A673 (cell line): Measurements from ENCODE around the gene OSBPL1A.

ENCODE experiments used
- EZH2 ChIP-seq: fragments of 200-600 bp; sonication (generic); IDR thresholded peaks from 2 replicates; pipeline ENCODE4 v1.6.1; 2017; ENCODE audit warnings: borderline replicate concordance, low read depth, mild to moderate bottlenecking, mixed read lengths, antibody characterized with exemption, low read length; ENCODE audit not compliant: poor library complexity, severe bottlenecking
- TF ChIP-seq, protein P1 (sequence below): fragments of 300-800, 200-600 bp; sonication (generic); conservative IDR thresholded peaks from 2 replicates; pipeline ENCODE4 v1.5.1; 2017; ENCODE audit warnings: low read depth, mild to moderate bottlenecking, antibody characterized with exemption, low read length, moderate library complexity, mixed read lengths

DNA sequence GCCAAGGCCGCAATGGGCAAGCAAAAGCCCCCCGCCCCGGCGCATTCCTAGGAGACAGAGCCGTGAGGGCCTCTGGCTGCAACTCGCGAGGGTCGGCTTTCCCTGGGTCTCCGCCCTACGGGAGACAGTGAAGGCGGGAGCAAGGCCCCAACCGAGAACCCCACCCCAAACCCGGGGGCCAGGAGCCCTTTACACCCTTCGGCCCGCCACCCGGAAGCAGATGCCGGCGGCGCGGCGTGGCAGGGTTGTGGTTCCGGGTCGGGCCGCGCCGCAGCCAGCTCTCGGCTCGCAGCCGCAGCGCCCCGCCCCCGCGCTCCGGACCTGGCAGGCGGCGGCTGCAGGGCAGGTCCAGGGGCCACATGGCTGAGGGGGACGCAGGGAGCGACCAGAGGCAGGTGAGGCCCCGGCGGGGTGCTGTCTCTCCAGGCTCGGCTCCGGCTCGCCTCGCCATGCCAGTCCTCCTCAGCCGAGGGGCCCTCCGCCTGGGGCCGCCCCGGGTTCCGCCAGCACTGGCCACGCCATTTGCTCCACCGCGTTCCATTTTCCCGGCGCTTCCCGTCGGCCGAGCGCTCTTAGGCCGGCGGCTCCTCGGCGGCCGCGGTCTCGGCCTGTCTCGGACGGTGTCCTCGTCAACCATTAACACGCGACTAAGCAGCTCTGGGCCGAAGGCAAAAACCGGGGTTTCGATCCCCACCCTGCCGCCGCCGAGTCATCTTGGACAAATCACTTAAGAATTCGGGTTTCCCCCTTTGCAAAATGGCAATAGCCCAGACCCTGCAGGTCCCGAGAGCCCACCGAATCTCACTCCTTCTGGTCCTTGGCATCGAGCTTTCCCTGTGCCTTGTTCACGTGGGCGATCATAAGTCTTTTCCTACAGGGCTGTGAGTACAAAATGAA is 29.0 kb upstream of the OSBPL1A start, which contains the start of gene IMPACT:
- TF ChIP-seq, protein P1, sequence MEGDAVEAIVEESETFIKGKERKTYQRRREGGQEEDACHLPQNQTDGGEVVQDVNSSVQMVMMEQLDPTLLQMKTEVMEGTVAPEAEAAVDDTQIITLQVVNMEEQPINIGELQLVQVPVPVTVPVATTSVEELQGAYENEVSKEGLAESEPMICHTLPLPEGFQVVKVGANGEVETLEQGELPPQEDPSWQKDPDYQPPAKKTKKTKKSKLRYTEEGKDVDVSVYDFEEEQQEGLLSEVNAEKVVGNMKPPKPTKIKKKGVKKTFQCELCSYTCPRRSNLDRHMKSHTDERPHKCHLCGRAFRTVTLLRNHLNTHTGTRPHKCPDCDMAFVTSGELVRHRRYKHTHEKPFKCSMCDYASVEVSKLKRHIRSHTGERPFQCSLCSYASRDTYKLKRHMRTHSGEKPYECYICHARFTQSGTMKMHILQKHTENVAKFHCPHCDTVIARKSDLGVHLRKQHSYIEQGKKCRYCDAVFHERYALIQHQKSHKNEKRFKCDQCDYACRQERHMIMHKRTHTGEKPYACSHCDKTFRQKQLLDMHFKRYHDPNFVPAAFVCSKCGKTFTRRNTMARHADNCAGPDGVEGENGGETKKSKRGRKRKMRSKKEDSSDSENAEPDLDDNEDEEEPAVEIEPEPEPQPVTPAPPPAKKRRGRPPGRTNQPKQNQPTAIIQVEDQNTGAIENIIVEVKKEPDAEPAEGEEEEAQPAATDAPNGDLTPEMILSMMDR = no peak
- TF ChIP-seq EZH2 = no peak
